H9 (cell line): ENCODE data around the gene TOGARAM1. TPM values are rescaled to one million over a fixed set of nuclear protein-coding genes. Genes with fewer than 3 reads are reported as not detected.

Source experiments
- DNase-seq: peaks from one replicate; pipeline ENCODE4 v3.0.0-alpha.2; 2017
- H2AFZ ChIP-seq: one replicate; pipeline ENCODE4 v1.6.1; 2013; ENCODE audit warnings: mild to moderate bottlenecking, low read length, control low read depth, moderate library complexity
- H2AK5ac ChIP-seq: 2 replicates; pipeline ENCODE4 v1.6.1; 2013; ENCODE audit warnings: low read length, control low read depth, mixed read lengths; ENCODE audit not compliant: insufficient read length
- H2BK120ac ChIP-seq: one replicate; pipeline ENCODE4 v1.6.1; 2013; ENCODE audit warnings: low read depth, mild to moderate bottlenecking, low read length, control low read depth, inconsistent platforms; ENCODE audit not compliant: poor library complexity, severe bottlenecking
- H2BK12ac ChIP-seq: 2 replicates; pipeline ENCODE4 v1.6.1; 2013; ENCODE audit warnings: low read length, control low read depth, mixed read lengths, low read depth; ENCODE audit not compliant: insufficient read length
- H2BK15ac ChIP-seq: 2 replicates; pipeline ENCODE4 v1.6.1; 2013; ENCODE audit warnings: low read depth, low read length, control low read depth
- H2BK20ac ChIP-seq: one replicate; pipeline ENCODE4 v1.6.1; 2013; ENCODE audit warnings: low read depth, mild to moderate bottlenecking, low read length, control low read depth, inconsistent platforms; ENCODE audit not compliant: poor library complexity, severe bottlenecking
- H2BK5ac ChIP-seq: 2 replicates; pipeline ENCODE4 v1.6.1; 2013; ENCODE audit warnings: low read length, control low read depth, mixed read lengths; ENCODE audit not compliant: insufficient read length
- H3K14ac ChIP-seq: 2 replicates; pipeline ENCODE4 v1.6.1; 2013; ENCODE audit warnings: low read length, control low read depth; ENCODE audit not compliant: insufficient read depth
- H3K18ac ChIP-seq: 2 replicates; pipeline ENCODE4 v1.6.1; 2013; ENCODE audit warnings: low read depth, mild to moderate bottlenecking, mixed read lengths, low read length, control low read depth; ENCODE audit not compliant: insufficient read length
- H3K23ac ChIP-seq: 2 replicates; pipeline ENCODE4 v1.6.1; 2013; ENCODE audit warnings: low read length, control low read depth, mixed read lengths, low read depth; ENCODE audit not compliant: insufficient read length
- H3K23me2 ChIP-seq: 2 replicates; pipeline ENCODE4 v1.6.1; 2013; ENCODE audit warnings: low read depth, mild to moderate bottlenecking, mixed read lengths, low read length, control low read depth; ENCODE audit not compliant: insufficient read length, poor library complexity, severe bottlenecking
- H3K27ac ChIP-seq: 2 replicates; pipeline ENCODE4 v1.5.1; 2013; ENCODE audit warnings: low read length, control low read depth, mixed read lengths, low read depth; ENCODE audit not compliant: insufficient read length
- H3K27me3 ChIP-seq: 2 replicates; pipeline ENCODE4 v1.6.1; 2013; ENCODE audit warnings: low read length, control low read depth, inconsistent platforms; ENCODE audit not compliant: insufficient read depth
- H3K4ac ChIP-seq: 2 replicates; pipeline ENCODE4 v1.6.1; 2013; ENCODE audit warnings: low read depth, mild to moderate bottlenecking, control low read depth, inconsistent platforms, low read length, moderate library complexity
- H3K4me1 ChIP-seq: 2 replicates; pipeline ENCODE4 v1.6.1; 2013; ENCODE audit warnings: low read length, control low read depth, inconsistent platforms; ENCODE audit not compliant: insufficient read depth
- H3K4me2 ChIP-seq: 2 replicates; pipeline ENCODE4 v1.6.1; 2013; ENCODE audit warnings: low read length, control low read depth, mixed read lengths; ENCODE audit not compliant: insufficient read length, insufficient read depth
- H3K56ac ChIP-seq: 2 replicates; pipeline ENCODE4 v1.6.1; 2013; ENCODE audit warnings: low read depth, mild to moderate bottlenecking, mixed read lengths, low read length, control low read depth; ENCODE audit not compliant: insufficient read length
- H3K79me1 ChIP-seq: 2 replicates; pipeline ENCODE4 v1.6.1; 2013; ENCODE audit warnings: low read depth, mild to moderate bottlenecking, moderate library complexity, low read length, control low read depth, inconsistent platforms; ENCODE audit not compliant: insufficient read depth, poor library complexity, severe bottlenecking
- H3K79me2 ChIP-seq: 2 replicates; pipeline ENCODE4 v1.6.1; 2013; ENCODE audit warnings: low read length, control low read depth, inconsistent platforms; ENCODE audit not compliant: insufficient read depth
- H3K9ac ChIP-seq: 2 replicates; pipeline ENCODE4 v1.6.1; 2013; ENCODE audit warnings: low read length, control low read depth, mixed read lengths; ENCODE audit not compliant: insufficient read length; ENCODE audit errors: extremely low read depth
- H3K9me3 ChIP-seq: one replicate; pipeline ENCODE4 v1.6.1; 2013; ENCODE audit warnings: low read depth, low read length, inconsistent platforms; ENCODE audit not compliant: control insufficient read depth
- H3T11ph ChIP-seq: one replicate; pipeline ENCODE4 v1.6.1; 2013; ENCODE audit warnings: mild to moderate bottlenecking, low read length, control low read depth, inconsistent platforms
- H4K20me1 ChIP-seq: one replicate; pipeline ENCODE4 v1.6.1; 2013; ENCODE audit not compliant: control insufficient read depth, insufficient read length, insufficient read depth
- H4K5ac ChIP-seq: 2 replicates; pipeline ENCODE4 v1.6.1; 2013; ENCODE audit warnings: low read depth, mild to moderate bottlenecking, mixed read lengths, low read length, control low read depth; ENCODE audit not compliant: insufficient read length
- H4K8ac ChIP-seq: replicated peaks from 2 replicates; pipeline ENCODE4 v1.6.1; 2013; ENCODE audit warnings: low read length, control low read depth, mixed read lengths, low read depth; ENCODE audit not compliant: insufficient read length
- H4K91ac ChIP-seq: 2 replicates; pipeline ENCODE4 v1.6.1; 2013; ENCODE audit warnings: low read depth, mild to moderate bottlenecking, moderate library complexity, mixed read lengths, low read length, control low read depth; ENCODE audit not compliant: insufficient read length
- H3K27ac Mint-ChIP-seq, 3 experiments: 2 replicates in 2 of 3; 3 replicates in 1 of 3; pipeline ENCODE4 v1.8.0; 2020 to 2021; ENCODE audit warnings: mixed read lengths in 3 of 3, mild to moderate bottlenecking in 1 of 3, moderate library complexity in 1 of 3
- H3K27me3 Mint-ChIP-seq: 2 replicates; pipeline ENCODE4 v1.8.0; 2021; ENCODE audit warnings: low read depth, mild to moderate bottlenecking, moderate library complexity, mixed read lengths
- H3K36me3 Mint-ChIP-seq, 3 experiments: 2 replicates in 2 of 3; 3 replicates in 1 of 3; pipeline ENCODE4 v1.8.0; 2020 to 2021; ENCODE audit warnings: low read depth in 3 of 3, mixed read lengths in 3 of 3; ENCODE audit not compliant: insufficient read depth in 1 of 3
- H3K4me1 Mint-ChIP-seq, 2 experiments: 2 replicates each; pipeline ENCODE4 v1.8.0; 2020; ENCODE audit warnings: mixed read lengths in 2 of 2
- H3K4me3 Mint-ChIP-seq, 2 experiments: 2 replicates in 1 of 2; 3 replicates in 1 of 2; pipeline ENCODE4 v1.8.0; 2020 to 2021; ENCODE audit warnings: mild to moderate bottlenecking in 2 of 2, mixed read lengths in 2 of 2, moderate library complexity in 1 of 2
- H3K9me3 Mint-ChIP-seq, 2 experiments: 2 replicates in 1 of 2; 3 replicates in 1 of 2; pipeline ENCODE4 v1.8.0; 2020; ENCODE audit warnings: mild to moderate bottlenecking in 2 of 2, mixed read lengths in 2 of 2, moderate library complexity in 1 of 2
- WGBS: extraction: QIAGEN DNeasy Blood & Tissue Kit; methylation state at CpG from one replicate; pipeline ENCODE4 v1.1.7; 2013; ENCODE audit warnings: missing lambda C conversion rate, low lambda C conversion rate, mixed read lengths; ENCODE audit not compliant: insufficient read length; ENCODE audit errors: extremely low coverage; 5-methylcytosine and 5-hydroxymethylcytosine counted together
- total RNA-seq: library from RNA; stranded (reverse); gene quantifications from 2 replicates; pipeline ENCODE4 v1.2.1, GENCODE V29; 2021
- TF ChIP-seq, protein P1 (sequence below): fragments of 200-600 bp; sonication (generic); conservative IDR thresholded peaks from 3 replicates; pipeline ENCODE4 v1.8.0; 2021; ENCODE audit warnings: antibody characterized with exemption, mild to moderate bottlenecking

The TOGARAM1 gene
- total RNA-seq, 1 experiment from 2014 or later, result 11.4 TPM

DNA sequence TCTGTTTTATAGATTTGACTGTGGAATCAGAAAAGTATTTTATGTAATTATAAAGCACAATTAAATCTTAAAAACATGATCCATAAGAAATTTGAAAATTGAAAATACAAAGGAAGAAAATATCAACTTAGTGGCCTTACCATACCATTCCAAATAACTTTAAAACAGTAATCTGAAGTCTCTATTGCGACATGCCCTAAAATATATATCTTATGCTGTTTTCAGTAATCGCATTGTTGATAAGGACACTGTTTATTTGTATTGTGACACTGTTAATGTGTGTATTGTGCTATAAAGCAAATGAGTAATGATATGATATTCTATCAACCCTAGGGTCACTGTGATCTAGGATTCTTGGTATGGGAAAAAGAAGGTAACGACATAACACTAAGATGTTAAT lies 7.2 kb upstream of the TOGARAM1 start:
- Histone ChIP-seq H3T11ph (no peak overlapping the region), H3K9me3 (no peaks in the 10 kb centered on the region), H4K8ac (no peak overlapping the region), H3K4ac (no peak overlapping the region), H3K27ac (no peak overlapping the region), H4K91ac (no peak overlapping the region), H2BK12ac (no peak overlapping the region), H3K27me3 (no peaks in the 10 kb centered on the region), H2BK20ac (no peak overlapping the region), H2BK15ac (no peak overlapping the region), H2BK5ac (no peak overlapping the region), H3K23ac (no peak overlapping the region), H4K20me1 (no peaks in the 10 kb centered on the region), H3K9ac (no peak overlapping the region), H2AFZ (no peak overlapping the region), H3K18ac (no peak overlapping the region), H3K56ac (no peak overlapping the region), H3K4me2 (no peak overlapping the region), H3K79me1 (no peaks in the 10 kb centered on the region), H2BK120ac (no peak overlapping the region), H3K14ac (no peak overlapping the region), H3K79me2 (peaks cover 3% of the 10 kb centered on the region; the same call in 1 of the 2 replicates), H3K23me2 (no peaks in the 10 kb centered on the region), H2AK5ac (no peak overlapping the region), H3K4me1 (no peaks in the 10 kb centered on the region), H4K5ac (no peak overlapping the region)
- no peak for DNase-seq
- WGBS, result no CpG with 5 or more reads among the region's 3 CpGs
- Mint-ChIP-seq H3K9me3 (no peaks in the 10 kb centered on the region), H3K27ac (no peak overlapping the region), H3K4me1 (peaks cover 4 to 5% of the 10 kb centered on the region in 2 experiments), H3K4me3 (no peak overlapping the region), H3K27me3 (no peaks in the 10 kb centered on the region), H3K36me3 (peaks cover 0 to 2% (median 0%) of the 10 kb centered on the region in 3 experiments; a peak in 1 of 7 replicates)
- TF ChIP-seq, protein P1, sequence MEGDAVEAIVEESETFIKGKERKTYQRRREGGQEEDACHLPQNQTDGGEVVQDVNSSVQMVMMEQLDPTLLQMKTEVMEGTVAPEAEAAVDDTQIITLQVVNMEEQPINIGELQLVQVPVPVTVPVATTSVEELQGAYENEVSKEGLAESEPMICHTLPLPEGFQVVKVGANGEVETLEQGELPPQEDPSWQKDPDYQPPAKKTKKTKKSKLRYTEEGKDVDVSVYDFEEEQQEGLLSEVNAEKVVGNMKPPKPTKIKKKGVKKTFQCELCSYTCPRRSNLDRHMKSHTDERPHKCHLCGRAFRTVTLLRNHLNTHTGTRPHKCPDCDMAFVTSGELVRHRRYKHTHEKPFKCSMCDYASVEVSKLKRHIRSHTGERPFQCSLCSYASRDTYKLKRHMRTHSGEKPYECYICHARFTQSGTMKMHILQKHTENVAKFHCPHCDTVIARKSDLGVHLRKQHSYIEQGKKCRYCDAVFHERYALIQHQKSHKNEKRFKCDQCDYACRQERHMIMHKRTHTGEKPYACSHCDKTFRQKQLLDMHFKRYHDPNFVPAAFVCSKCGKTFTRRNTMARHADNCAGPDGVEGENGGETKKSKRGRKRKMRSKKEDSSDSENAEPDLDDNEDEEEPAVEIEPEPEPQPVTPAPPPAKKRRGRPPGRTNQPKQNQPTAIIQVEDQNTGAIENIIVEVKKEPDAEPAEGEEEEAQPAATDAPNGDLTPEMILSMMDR, result no peak
